Lower lobe of right lung (tissue), 2 donors: ENCODE results near the gene HK2. TPM values are rescaled to one million over a fixed set of nuclear protein-coding genes. Genes with fewer than 3 reads are reported as not detected.

Source experiments
- ATAC-seq, 2 donors: fragments of 200-7000 bp; cut with Tn5 transposase; one replicate each; pipeline ENCODE4 v1.9.1; 2020 to 2022; ENCODE audit warnings: mild to moderate bottlenecking in 2 of 2, moderate library complexity in 2 of 2
- DNase-seq: peaks from one replicate; pipeline ENCODE4 v3.0.0-alpha.2; 2020
- H3K27ac ChIP-seq: fragments of 200-600 bp; one replicate; pipeline ENCODE4 v1.8.0; 2022
- H3K27me3 ChIP-seq: fragments of 200-600 bp; one replicate; pipeline ENCODE4 v1.8.0; 2022; ENCODE audit warnings: low read depth
- H3K36me3 ChIP-seq: fragments of 200-600 bp; one replicate; pipeline ENCODE4 v1.8.0; 2022; ENCODE audit warnings: mild to moderate bottlenecking
- H3K4me1 ChIP-seq: fragments of 200-600 bp; one replicate; pipeline ENCODE4 v1.8.0; 2022
- H3K4me3 ChIP-seq: fragments of 200-600 bp; one replicate; pipeline ENCODE4 v1.8.0; 2022; ENCODE audit warnings: mild to moderate bottlenecking
- H3K9me3 ChIP-seq: fragments of 200-600 bp; one replicate; pipeline ENCODE4 v1.8.0; 2022
- intact Hi-C: fragments of 100-400 bp; cut with DNase I; formaldehyde crosslinking; loops from one replicate; pipeline ENCODE4 v1.11.0; 2022
- total RNA-seq: library from RNA; stranded (reverse); fragmentation: NEBNext Ultra II Directional; extraction: Animal tissue kit (Norgen Biotek cat#: 25700); gene quantifications from one replicate; pipeline ENCODE4 v1.2.1, GENCODE V29; 2021
- TF ChIP-seq, protein P1 (sequence below): fragments of 200-600 bp; IDR thresholded peaks from one replicate; pipeline ENCODE4 v1.8.0; 2022; ENCODE audit warnings: antibody characterized with exemption, mild to moderate bottlenecking
- donor health status: DM: no; HTN: yes; CAD: no; lungs with severe emphysema.

Gene HK2
- total RNA-seq, 1 donor from 2014 or later: 86.7 TPM

DNA sequence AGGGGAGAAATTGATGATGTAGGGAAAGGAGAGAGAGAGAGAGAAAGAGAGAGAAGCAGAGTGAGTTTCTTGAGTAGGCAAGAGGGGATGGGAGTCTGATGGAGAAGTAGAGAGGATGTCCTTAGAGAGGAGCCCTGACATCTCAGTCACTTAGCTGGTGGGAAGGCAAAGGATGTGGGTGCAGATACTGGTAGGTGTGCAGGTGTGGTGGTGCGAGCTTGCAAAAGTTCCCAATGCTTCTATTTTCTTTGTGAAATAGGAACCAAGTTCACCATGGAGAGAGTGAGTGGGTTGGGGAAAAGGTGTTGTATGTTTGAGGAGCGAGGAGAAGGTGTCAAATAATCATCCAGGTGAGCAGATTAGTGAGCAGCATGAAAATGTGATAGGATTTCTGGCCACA lies 98.0 kb downstream of the HK2 start:
- H3K4me3 ChIP-seq: no peak overlapping the region
- no peaks in the 10 kb centered on the region for H3K27me3 ChIP-seq
- TF ChIP-seq, protein P1, sequence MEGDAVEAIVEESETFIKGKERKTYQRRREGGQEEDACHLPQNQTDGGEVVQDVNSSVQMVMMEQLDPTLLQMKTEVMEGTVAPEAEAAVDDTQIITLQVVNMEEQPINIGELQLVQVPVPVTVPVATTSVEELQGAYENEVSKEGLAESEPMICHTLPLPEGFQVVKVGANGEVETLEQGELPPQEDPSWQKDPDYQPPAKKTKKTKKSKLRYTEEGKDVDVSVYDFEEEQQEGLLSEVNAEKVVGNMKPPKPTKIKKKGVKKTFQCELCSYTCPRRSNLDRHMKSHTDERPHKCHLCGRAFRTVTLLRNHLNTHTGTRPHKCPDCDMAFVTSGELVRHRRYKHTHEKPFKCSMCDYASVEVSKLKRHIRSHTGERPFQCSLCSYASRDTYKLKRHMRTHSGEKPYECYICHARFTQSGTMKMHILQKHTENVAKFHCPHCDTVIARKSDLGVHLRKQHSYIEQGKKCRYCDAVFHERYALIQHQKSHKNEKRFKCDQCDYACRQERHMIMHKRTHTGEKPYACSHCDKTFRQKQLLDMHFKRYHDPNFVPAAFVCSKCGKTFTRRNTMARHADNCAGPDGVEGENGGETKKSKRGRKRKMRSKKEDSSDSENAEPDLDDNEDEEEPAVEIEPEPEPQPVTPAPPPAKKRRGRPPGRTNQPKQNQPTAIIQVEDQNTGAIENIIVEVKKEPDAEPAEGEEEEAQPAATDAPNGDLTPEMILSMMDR: no peak
- no peaks in the 10 kb centered on the region for H3K9me3 ChIP-seq
- H3K4me1 ChIP-seq: no peaks in the 10 kb centered on the region
- no peak overlapping the region for H3K27ac ChIP-seq
- DNase-seq (no peak), ATAC-seq (no peak)
- intact Hi-C loops: no loop called here
- no peaks in the 10 kb centered on the region for H3K36me3 ChIP-seq

DNA sequence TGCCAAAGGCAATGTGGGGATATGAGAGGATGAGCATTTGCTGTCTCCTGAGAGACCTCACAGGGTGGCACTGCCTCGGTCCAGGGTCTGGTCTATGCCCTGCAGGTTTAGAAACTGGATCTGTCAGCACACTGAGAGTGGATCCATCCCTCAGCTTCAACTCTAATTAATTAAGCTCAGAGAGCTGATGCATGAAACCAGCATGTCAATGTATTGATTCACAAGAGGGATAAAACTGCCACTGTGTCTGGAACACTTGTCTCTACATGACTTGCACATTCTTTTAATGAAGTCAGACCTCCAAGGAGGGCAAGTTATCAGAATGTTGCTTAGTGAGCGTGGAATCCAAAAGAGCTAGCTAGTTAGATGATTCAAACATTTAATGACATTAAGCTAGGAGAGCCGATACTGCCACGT lies 102.1 kb downstream of the HK2 start:
- H3K4me1 ChIP-seq: no peaks in the 10 kb centered on the region
- DNase-seq (no peak), ATAC-seq (no peak)
- no peak overlapping the region for H3K27ac ChIP-seq
- TF ChIP-seq, protein P1: no peak
- H3K4me3 ChIP-seq: no peak overlapping the region
- H3K36me3 ChIP-seq: no peaks in the 10 kb centered on the region
- no peaks in the 10 kb centered on the region for H3K9me3 ChIP-seq
- intact Hi-C loops: no loop called here
- H3K27me3 ChIP-seq: no peaks in the 10 kb centered on the region

DNA sequence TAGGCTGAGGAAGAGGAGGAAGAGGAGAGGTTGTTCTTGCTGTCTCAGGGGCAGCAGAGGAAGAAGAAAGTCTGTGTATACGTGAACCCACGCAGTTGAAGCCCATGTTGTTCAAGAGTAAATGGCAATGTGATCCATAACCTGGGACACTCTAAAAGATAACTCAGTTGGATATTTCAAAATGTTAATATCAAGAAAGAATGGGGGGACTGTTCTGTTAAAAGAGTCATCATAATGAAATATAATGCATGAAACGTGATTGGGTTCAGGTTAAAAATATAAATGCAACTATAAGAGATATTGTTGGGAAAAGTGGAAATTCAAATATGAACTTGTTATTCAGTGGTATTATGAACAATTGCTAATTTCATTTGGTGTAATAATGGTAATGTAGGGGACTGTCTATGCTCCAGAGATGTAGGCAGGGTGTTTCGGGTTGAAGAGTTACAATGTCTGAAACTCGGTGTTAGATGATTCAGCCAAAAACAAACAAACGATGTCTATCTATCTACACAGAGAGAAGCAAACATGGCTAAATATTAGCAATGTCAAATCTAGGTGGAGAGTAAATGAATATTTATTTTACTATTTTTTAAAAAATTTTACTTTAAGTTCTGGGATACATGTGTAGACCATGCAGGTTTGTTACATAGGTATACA lies 103.4 kb downstream of the HK2 start:
- no peak overlapping the region for H3K4me3 ChIP-seq
- TF ChIP-seq, protein P1: no peak
- no peak for ATAC-seq
- no peak overlapping the region for H3K27ac ChIP-seq
- intact Hi-C loops: no loop called here
- no peaks in the 10 kb centered on the region for H3K4me1 ChIP-seq
- no peak for DNase-seq
- H3K27me3 ChIP-seq: no peaks in the 10 kb centered on the region
- H3K9me3 ChIP-seq: no peaks in the 10 kb centered on the region
- no peaks in the 10 kb centered on the region for H3K36me3 ChIP-seq

DNA sequence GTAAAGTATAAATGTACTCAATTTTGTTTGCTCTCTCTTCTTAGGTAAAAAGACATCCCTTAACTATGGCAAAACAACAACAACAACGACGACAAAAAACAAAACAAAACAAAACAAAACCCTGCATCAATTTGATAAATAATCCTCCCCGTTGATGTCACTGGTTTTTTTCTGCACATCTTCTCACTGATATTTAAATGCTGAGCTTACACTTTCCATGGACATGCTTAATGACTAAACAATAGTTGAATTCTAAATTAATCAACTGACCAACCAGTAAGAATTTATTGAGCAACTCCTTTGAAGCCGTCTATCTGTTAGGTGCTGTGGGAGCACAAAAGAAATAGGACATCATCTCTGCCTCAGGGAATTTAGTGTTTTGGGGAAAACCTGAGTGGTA lies 104.3 kb downstream of the HK2 start:
- intact Hi-C loops: no loop called here
- no peaks in the 10 kb centered on the region for H3K27me3 ChIP-seq
- ATAC-seq: no peak

DNA sequence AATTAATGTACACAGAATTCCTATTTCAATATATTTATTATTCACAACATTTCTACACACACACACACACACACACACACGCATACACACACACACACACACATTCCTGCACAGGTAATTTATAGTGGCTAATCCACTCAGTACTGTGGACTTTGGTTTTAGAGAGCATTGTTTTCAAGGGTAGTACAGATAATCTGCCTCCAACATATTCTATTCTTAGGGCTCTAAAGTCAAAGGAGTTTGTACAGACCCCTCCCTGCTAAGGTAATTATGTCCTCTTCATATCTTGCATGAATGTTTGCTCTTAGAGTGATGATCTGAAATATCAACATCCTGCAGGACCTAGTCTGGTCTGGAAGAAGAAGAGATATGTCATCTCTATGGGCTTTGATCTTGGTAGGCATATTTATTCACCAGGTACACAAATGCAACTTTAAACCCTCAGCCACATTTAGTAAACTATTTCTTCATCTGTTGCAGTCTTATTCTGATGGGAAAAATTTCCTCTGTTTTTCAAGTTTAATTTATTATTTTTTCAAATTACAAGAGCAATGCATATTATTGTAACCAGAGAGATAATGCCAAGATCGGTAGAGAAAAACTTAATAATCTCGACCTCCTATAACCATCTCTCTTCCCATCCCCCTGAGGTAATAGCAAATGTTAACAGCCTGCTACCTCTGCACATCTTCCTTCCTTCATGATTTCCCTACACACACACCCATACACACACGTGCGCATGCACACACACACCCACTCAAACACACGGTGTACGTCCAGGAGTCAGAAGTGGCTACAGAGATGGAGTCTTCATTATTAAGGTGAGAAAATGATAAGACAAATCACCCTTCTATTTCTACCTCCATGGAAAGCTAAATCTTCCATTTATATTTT lies 106.2 kb downstream of the HK2 start:
- no peaks in the 10 kb centered on the region for H3K4me1 ChIP-seq
- H3K9me3 ChIP-seq: no peaks in the 10 kb centered on the region
- no peak overlapping the region for H3K27ac ChIP-seq
- ATAC-seq (no peak), DNase-seq (no peak)
- TF ChIP-seq, protein P1: no peak
- intact Hi-C loops: no loop called here
- no peak overlapping the region for H3K4me3 ChIP-seq
- H3K27me3 ChIP-seq: no peaks in the 10 kb centered on the region
- no peaks in the 10 kb centered on the region for H3K36me3 ChIP-seq

More for the DNA sequence above, 104.3 kb downstream of the HK2 start:
- Histone ChIP-seq H3K4me1 (no peaks in the 10 kb centered on the region), H3K9me3 (no peaks in the 10 kb centered on the region), H3K4me3 (no peak overlapping the region), H3K36me3 (no peaks in the 10 kb centered on the region), H3K27ac (no peak overlapping the region)
- DNase-seq: no peak
- TF ChIP-seq, protein P1: no peak
